Effector memory CD4-positive, alpha-beta T cell (primary cell): Measurements from ENCODE around the gene ZNF548.
"Not testable (repeated sequence)": the region's sequence is repeated elsewhere in the genome, so short reads cannot be mapped to it uniquely, and the experiment has no call there.

Source experiments
- DNase-seq, 3 donors: peaks; one replicate each; pipeline ENCODE4 v3.0.0-alpha.2; 2020
- H3K27ac ChIP-seq: 2 replicates; pipeline ENCODE4 v1.7.0; 2013; ENCODE audit warnings: mild to moderate bottlenecking, low read length, moderate library complexity; ENCODE audit not compliant: insufficient read depth, poor library complexity, severe bottlenecking
- H3K27me3 ChIP-seq: replicated peaks from 2 replicates; pipeline ENCODE4 v1.7.0; 2013; ENCODE audit warnings: mild to moderate bottlenecking, low read length; ENCODE audit not compliant: insufficient read depth, control insufficient read depth, poor library complexity, severe bottlenecking
- H3K36me3 ChIP-seq: 2 replicates; pipeline ENCODE4 v1.7.0; 2013; ENCODE audit warnings: mild to moderate bottlenecking, low read length, moderate library complexity; ENCODE audit not compliant: control insufficient read depth, insufficient read depth
- H3K4me1 ChIP-seq: 2 replicates; pipeline ENCODE4 v1.7.0; 2013; ENCODE audit warnings: low read length, mild to moderate bottlenecking; ENCODE audit not compliant: control insufficient read depth, insufficient read depth, poor library complexity, severe bottlenecking
- H3K4me3 ChIP-seq: 2 replicates; pipeline ENCODE4 v1.7.0; 2013; ENCODE audit warnings: low read length, low read depth, mild to moderate bottlenecking; ENCODE audit not compliant: insufficient read depth, poor library complexity, severe bottlenecking
- H3K9me3 ChIP-seq: 2 replicates; pipeline ENCODE4 v1.7.0; 2013; ENCODE audit warnings: mild to moderate bottlenecking, low read length, moderate library complexity; ENCODE audit not compliant: control insufficient read depth

Gene ZNF548

GRCh38 chr19:57362997-57363687, 26.5 kb upstream of the ZNF548 start, which contains the start of the genes TRAPPC2B and ZNF547:
TRAPPC2B (plus strand) TSS chr19:57363551; CDS start chr19:57364834, 1,283 bp downstream.
ZNF547 (plus strand) TSS chr19:57363551; CDS start chr19:57368556, 5,005 bp downstream.
- Histone ChIP-seq H3K4me1 (peaks cover 5% of the 10 kb centered on the region), H3K4me3 (peak within 1 kb of the TSS; percentile 66), H3K9me3 (no peaks in the 10 kb centered on the region), H3K27me3 (no peaks in the 10 kb centered on the region), H3K27ac (peak within 1 kb of the TSS; percentile 80), H3K36me3 (no peaks in the 10 kb centered on the region)
- DNase-seq = peak; percentile 96

- Histone ChIP-seq H3K4me1 (peaks cover 5% of the 10 kb centered on the region), H3K27me3 (no peaks in the 10 kb centered on the region), H3K27ac (peak overlapping the region; percentile 80), H3K36me3 (no peaks in the 10 kb centered on the region), H3K9me3 (no peaks in the 10 kb centered on the region), H3K4me3 (peak overlapping the region; percentile 66)
- no peak for DNase-seq
Observed at GRCh38 chr19:57363688-57364181, 25.9 kb upstream of the ZNF548 start.

GRCh38 chr19:57366776-57367175, 22.9 kb upstream of the ZNF548 start:
- no peaks in the 10 kb centered on the region for H3K27me3 ChIP-seq
- DNase-seq = no peak
- H3K4me3 ChIP-seq = no peak overlapping the region
- H3K27ac ChIP-seq = no peak overlapping the region
- peaks cover under 1% of the 10 kb centered on the region for H3K36me3 ChIP-seq
- peaks cover 5% of the 10 kb centered on the region for H3K4me1 ChIP-seq
- no peaks in the 10 kb centered on the region for H3K9me3 ChIP-seq

- Histone ChIP-seq H3K27ac (no peak overlapping the region), H3K4me1 (no peaks in the 10 kb centered on the region), H3K9me3 (peaks cover 15% of the 10 kb centered on the region), H3K36me3 (peaks cover 17% of the 10 kb centered on the region), H3K4me3 (no peak overlapping the region), H3K27me3 (no peaks in the 10 kb centered on the region)
- DNase-seq = no peak
Observed at GRCh38 chr19:57374179-57374578, 15.5 kb upstream of the ZNF548 start.

GRCh38 chr19:57374647-57375046, 15.0 kb upstream of the ZNF548 start:
- Histone ChIP-seq H3K9me3 (peaks cover 16% of the 10 kb centered on the region), H3K36me3 (peaks cover 17% of the 10 kb centered on the region)
- H3K27me3 ChIP-seq, H3K27ac ChIP-seq, DNase-seq, H3K4me1 ChIP-seq, H3K4me3 ChIP-seq: not testable (repeated sequence)

DNA sequence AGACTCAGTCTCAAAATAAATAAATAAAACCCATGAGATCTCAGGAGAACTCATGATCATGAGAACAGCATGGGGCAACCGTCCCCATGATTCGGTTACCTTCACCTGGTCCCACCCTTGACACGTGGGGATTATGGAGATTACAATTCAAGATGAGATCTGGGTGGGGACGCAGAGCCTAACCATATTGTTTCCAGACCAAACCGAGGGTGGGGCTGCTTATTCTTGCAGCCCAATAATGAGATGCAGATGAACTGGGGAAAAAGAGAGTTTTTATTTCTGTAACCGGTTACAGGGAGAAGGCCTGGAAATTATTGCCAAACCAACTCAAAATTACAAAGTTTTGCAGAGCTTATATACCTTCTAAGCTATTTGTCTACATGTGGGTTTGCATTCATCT, 13.5 kb upstream of the ZNF548 start:
- Histone ChIP-seq H3K36me3 (peaks cover 17% of the 10 kb centered on the region), H3K4me3 (no peak overlapping the region), H3K27me3 (no peaks in the 10 kb centered on the region), H3K9me3 (peaks cover 16% of the 10 kb centered on the region), H3K4me1 (no peaks in the 10 kb centered on the region), H3K27ac (no peak overlapping the region)
- no peak for DNase-seq

- H3K4me3 ChIP-seq = no peak overlapping the region
- H3K27me3 ChIP-seq = no peaks in the 10 kb centered on the region
- peaks cover 16% of the 10 kb centered on the region for H3K9me3 ChIP-seq
- no peak for DNase-seq
- peaks cover 8% of the 10 kb centered on the region for H3K36me3 ChIP-seq
- no peak overlapping the region for H3K27ac ChIP-seq
- H3K4me1 ChIP-seq = no peaks in the 10 kb centered on the region
Observed at GRCh38 chr19:57377498-57378146, 12.0 kb upstream of the ZNF548 start.

DNA sequence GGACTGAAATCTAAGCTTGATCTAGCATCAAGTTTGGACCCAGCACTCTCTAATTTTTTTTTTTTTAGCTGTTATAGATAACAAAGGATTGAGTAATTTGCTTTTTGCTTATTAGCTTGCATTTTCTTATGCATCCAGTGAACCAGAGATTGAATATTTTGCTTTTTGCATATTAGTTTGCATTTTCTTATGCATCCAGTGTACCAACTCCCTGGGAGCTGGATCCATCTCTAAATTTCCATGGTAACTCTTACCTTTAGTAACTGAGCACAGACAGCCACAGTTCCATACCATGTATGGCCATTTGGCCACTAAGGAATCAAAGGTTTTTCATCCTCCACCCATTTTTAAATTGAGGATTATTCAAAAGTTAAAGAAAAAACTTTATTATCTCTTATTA, 8.7 kb upstream of the ZNF548 start:
- peaks cover 5% of the 10 kb centered on the region for H3K36me3 ChIP-seq
- H3K27ac ChIP-seq = no peak overlapping the region
- H3K4me1 ChIP-seq = no peaks in the 10 kb centered on the region
- H3K9me3 ChIP-seq = peaks cover 16% of the 10 kb centered on the region
- no peaks in the 10 kb centered on the region for H3K27me3 ChIP-seq
- no peak for DNase-seq
- H3K4me3 ChIP-seq = no peak overlapping the region

- Histone ChIP-seq H3K27me3 (no peaks in the 10 kb centered on the region), H3K4me1 (no peaks in the 10 kb centered on the region), H3K9me3 (peaks cover 8% of the 10 kb centered on the region), H3K27ac (no peak overlapping the region), H3K4me3 (no peak overlapping the region), H3K36me3 (no peaks in the 10 kb centered on the region)
- DNase-seq = no peak
Observed at GRCh38 chr19:57382806-57383488, 6.7 kb upstream of the ZNF548 start.
